SK-MEL-5 (cell line): ENCODE measurements around the gene TIPARP. TPM values are rescaled to one million over a fixed set of nuclear protein-coding genes. Genes with fewer than 3 reads are reported as not detected.

Experiments
- DNase-seq: peaks from one replicate; pipeline ENCODE4 v3.0.0-alpha.2; 2016; ENCODE audit warnings: low read depth, low spot score
- in situ Hi-C: cut with HindIII; loops from 2 replicates; pipeline ENCODE4 v1.10.0; 2016; ENCODE audit warnings: low sequenced_read_pairs, high pct_unique_total_duplicates, low pct_unique_long_range_greater_than_20kb
- polyA plus RNA-seq, 2 experiments: library from polyadenylated mRNA; depleted of rRNA; stranded (reverse); fragments of >200 nt; gene quantifications; 2 replicates each; pipeline ENCODE4 v1.2.3, GENCODE V29; 2015
- total RNA-seq: library from RNA; depleted of rRNA; stranded (reverse); fragments of >200 nt; shearing (Covaris generic); gene quantifications from 2 replicates; pipeline ENCODE4 v1.2.3, GENCODE V29; 2014; rRNA removed

The TIPARP gene
- 16.7 and 17.7 TPM in 2 replicates for total RNA-seq
- 9.2 and 10.3 TPM in 2 replicates for polyA plus RNA-seq (2015; cell fraction: cytosol; rRNA removed)
- 7.6 and 12.0 TPM in 2 replicates for polyA plus RNA-seq (2015; cell fraction: nucleus; rRNA removed)

- in situ Hi-C loops = no loop called here
- peak; percentile 95 for DNase-seq
Measured at GRCh38 chr3:156674046-156674910, at the start of gene TIPARP. TSS of gene TIPARP (plus strand) at chr3:156674590. CDS start at chr3:156677698, 3,108 bp downstream.

- in situ Hi-C loops = no loop called here
- no peak for DNase-seq
Measured at GRCh38 chr3:156626104-156626503, 48.3 kb upstream of the TIPARP start.

GRCh38 chr3:156627946-156628569 lies 46.3 kb upstream of the TIPARP start:
- in situ Hi-C loops = no loop called here
- no peak for DNase-seq

GRCh38 chr3:156628836-156629618 lies 45.4 kb upstream of the TIPARP start:
- in situ Hi-C loops = no loop called here
- no peak for DNase-seq

- DNase-seq = no peak
- in situ Hi-C loops = no loop called here
Measured at GRCh38 chr3:156630081-156630772, 44.2 kb upstream of the TIPARP start.

GRCh38 chr3:156630773-156631093 lies 43.7 kb upstream of the TIPARP start:
- in situ Hi-C loops = no loop called here
- DNase-seq = no peak

- in situ Hi-C loops = no loop called here
- no peak for DNase-seq
Measured at GRCh38 chr3:156631323-156631722, 43.1 kb upstream of the TIPARP start.

- in situ Hi-C loops = no loop called here
- DNase-seq = no peak
Measured at GRCh38 chr3:156632601-156633000, 41.8 kb upstream of the TIPARP start.

- in situ Hi-C loops = no loop called here
- no peak for DNase-seq
Measured at GRCh38 chr3:156633335-156633734, 41.1 kb upstream of the TIPARP start.

GRCh38 chr3:156635034-156635433 lies 39.4 kb upstream of the TIPARP start:
- no peak for DNase-seq
- in situ Hi-C loops = no loop called here

- in situ Hi-C loops = no loop called here
- no peak for DNase-seq
Measured at GRCh38 chr3:156635973-156636372, 38.4 kb upstream of the TIPARP start.

GRCh38 chr3:156637480-156638022 lies 36.8 kb upstream of the TIPARP start:
- in situ Hi-C loops = no loop called here
- DNase-seq = no peak

GRCh38 chr3:156638271-156638670 lies 36.1 kb upstream of the TIPARP start:
- no peak for DNase-seq
- in situ Hi-C loops = no loop called here

- in situ Hi-C loops = no loop called here
- no peak for DNase-seq
Measured at GRCh38 chr3:156639414-156640023, 34.9 kb upstream of the TIPARP start.

- no peak for DNase-seq
- in situ Hi-C loops = no loop called here
Measured at GRCh38 chr3:156641618-156641975, 32.8 kb upstream of the TIPARP start.

GRCh38 chr3:156642750-156643728 lies 31.4 kb upstream of the TIPARP start:
- in situ Hi-C loops = no loop called here
- DNase-seq = no peak
